SK-N-SH (cell line): Measurements from ENCODE around the gene PANK4. TPM values are rescaled to one million over a fixed set of nuclear protein-coding genes. Genes with fewer than 3 reads are reported as not detected.

ENCODE experiments used
- CTCF ChIA-PET: fragments of 300-600, 350-600 bp; formaldehyde crosslinking; extraction: SDS; loops from one replicate; lab custom pipeline; 2021; lab: Yijun Ruan, JAX
- POLR2A ChIA-PET: fragments of 350-600 bp; sonication (Branson Sonifier 250); formaldehyde crosslinking; extraction: SDS; loops from one replicate; lab custom pipeline; 2020; ENCODE audit warnings: antibody characterized with exemption, inconsistent platforms; lab: Yijun Ruan, JAX
- DNase-seq: peaks from one replicate; pipeline ENCODE4 v3.0.0; 2012
- H2AFZ ChIP-seq: fragments of 200-600 bp; sonication (generic); 2 replicates; pipeline ENCODE4 v1.8.1; 2016; ENCODE audit warnings: antibody characterized with exemption, mild to moderate bottlenecking, low read depth
- H3F3A ChIP-seq: fragments of 200-600 bp; sonication (generic); replicated peaks from 2 replicates; pipeline ENCODE3; 2016; ENCODE audit warnings: antibody characterized with exemption, mild to moderate bottlenecking; ENCODE audit not compliant: insufficient read depth
- H3K27ac ChIP-seq, 2 experiments: fragments of 200-500 bp in 1 of 2; fragments of 200-600 bp in 1 of 2; sonication (Bioruptor generic) in 1 of 2; sonication (generic), shearing (Covaris generic) in 1 of 2; 2 replicates each; pipeline versions ENCODE4 v1.5.1 to v1.6.1; 2014 to 2016; ENCODE audit warnings: low read depth in 2 of 2, inconsistent platforms in 1 of 2, low read length in 1 of 2, mild to moderate bottlenecking in 1 of 2, mixed read lengths in 1 of 2
- H3K27me3 ChIP-seq: fragments of 200-600 bp; sonication (generic), shearing (Covaris generic); 2 replicates; pipeline ENCODE4 v1.6.1; 2016; ENCODE audit warnings: mixed run types; ENCODE audit not compliant: insufficient read depth
- H3K36me3 ChIP-seq, 2 experiments: fragments of 200-500 bp in 1 of 2; fragments of 200-600 bp in 1 of 2; sonication (Bioruptor generic) in 1 of 2; sonication (generic) in 1 of 2; replicated peaks in 1 of 2; 2 replicates each; pipeline versions ENCODE3 to v1.5.1; 2014 to 2016; ENCODE audit warnings: low read length in 1 of 2, mild to moderate bottlenecking in 1 of 2; ENCODE audit not compliant: insufficient read depth in 2 of 2, control insufficient read depth in 1 of 2
- H3K4me1 ChIP-seq, 2 experiments: fragments of 200-500 bp in 1 of 2; fragments of 200-600 bp in 1 of 2; sonication (Bioruptor generic) in 1 of 2; sonication (generic), shearing (Covaris generic) in 1 of 2; 2 replicates each; pipeline versions ENCODE4 v1.5.1 to v1.6.1; 2014 to 2016; ENCODE audit warnings: low read depth in 1 of 2, low read length in 1 of 2, mixed run types in 1 of 2; ENCODE audit not compliant: insufficient read depth in 2 of 2, control insufficient read depth in 1 of 2
- H3K4me2 ChIP-seq: fragments of 200-600 bp; sonication (generic), shearing (Covaris generic); 2 replicates; pipeline ENCODE4 v1.6.1; 2017; ENCODE audit warnings: mixed run types
- H3K4me3 ChIP-seq, 2 experiments: fragments of 200-500 bp in 1 of 2; fragments of 200-600 bp in 1 of 2; sonication (Bioruptor generic) in 1 of 2; sonication (generic), shearing (Covaris generic) in 1 of 2; 2 replicates each; pipeline versions ENCODE4 v1.5.1 to v1.8.1; 2014 to 2016; ENCODE audit warnings: low read depth in 2 of 2, inconsistent platforms in 1 of 2, low read length in 1 of 2, mild to moderate bottlenecking in 1 of 2, mixed read lengths in 1 of 2, moderate library complexity in 1 of 2
- H3K79me2 ChIP-seq: fragments of 200-600 bp; sonication (generic); 2 replicates; pipeline ENCODE4 v1.8.1; 2017; ENCODE audit warnings: mild to moderate bottlenecking; ENCODE audit not compliant: insufficient read depth
- H3K9ac ChIP-seq: fragments of 200-600 bp; sonication (generic); 2 replicates; pipeline ENCODE4 v1.6.1; 2017; ENCODE audit warnings: mixed run types
- H3K9me2 ChIP-seq: fragments of 200-600 bp; sonication (generic); 2 replicates; pipeline ENCODE4 v1.6.1; 2017; ENCODE audit warnings: mixed run types
- H3K9me3 ChIP-seq: fragments of 200-600 bp; sonication (generic); 2 replicates; pipeline ENCODE4 v1.6.1; 2017; ENCODE audit warnings: mixed run types, mild to moderate bottlenecking, moderate library complexity
- H4K20me1 ChIP-seq: fragments of 200-600 bp; sonication (generic); 2 replicates; pipeline ENCODE4 v1.6.1; 2017; ENCODE audit warnings: mild to moderate bottlenecking, mixed run types; ENCODE audit not compliant: insufficient read depth
- CHD2 ChIP-seq: fragments of 150-350 bp; IDR thresholded peaks from 2 replicates; pipeline ENCODE4 v1.6.1; 2018; ENCODE audit warnings: low read length; ENCODE audit not compliant: partially characterized antibody
- EP300 ChIP-seq, 2 experiments: IDR thresholded peaks; 2 replicates each; pipeline versions ENCODE4 v1.4.0 to v1.6.1; 2012; ENCODE audit warnings: borderline replicate concordance in 1 of 2, low read depth in 1 of 2, low read length in 1 of 2
- EZH2phosphoT487 ChIP-seq: fragments of 200-600 bp; sonication (generic); IDR thresholded peaks from 2 replicates; pipeline ENCODE4 v1.6.1; 2017; ENCODE audit warnings: low read depth, mixed run types, mild to moderate bottlenecking, antibody characterized with exemption, moderate library complexity, borderline replicate concordance
- FOSL2 ChIP-seq: IDR thresholded peaks from 2 replicates; pipeline ENCODE4 v1.4.0; 2012; ENCODE audit warnings: low read depth, mild to moderate bottlenecking, moderate library complexity, borderline replicate concordance
- FOXM1 ChIP-seq: IDR thresholded peaks from 2 replicates; pipeline ENCODE4 v1.4.0; 2012; ENCODE audit warnings: low read depth, mild to moderate bottlenecking
- IRF3 ChIP-seq: fragments of 150-350 bp; IDR thresholded peaks from 2 replicates; pipeline ENCODE4 v1.6.1; 2016; ENCODE audit warnings: mild to moderate bottlenecking, low read depth, low read length
- MEF2A ChIP-seq: IDR thresholded peaks from 2 replicates; pipeline ENCODE4 v1.4.0; 2012; ENCODE audit warnings: low read depth, borderline replicate concordance
- NRF1 ChIP-seq: IDR thresholded peaks from 2 replicates; pipeline ENCODE4 v1.6.1; 2012; ENCODE audit warnings: low read depth, mild to moderate bottlenecking, low read length
- POLR2AphosphoS5 ChIP-seq: IDR thresholded peaks from 2 replicates; pipeline ENCODE4 v1.6.1; 2012; ENCODE audit warnings: low read depth, low read length
- RAD21 ChIP-seq: IDR thresholded peaks from 2 replicates; pipeline ENCODE4 v1.6.1; 2012; ENCODE audit warnings: mild to moderate bottlenecking, low read length
- RCOR1 ChIP-seq: fragments of 150-350 bp; IDR thresholded peaks from 2 replicates; pipeline ENCODE4 v1.6.1; 2017; ENCODE audit warnings: antibody characterized with exemption, low read length
- RFX5 ChIP-seq: IDR thresholded peaks from 2 replicates; pipeline ENCODE4 v1.6.1; 2012; ENCODE audit warnings: mild to moderate bottlenecking, improper control_type of control experiment, low read length
- TAF1 ChIP-seq: IDR thresholded peaks from 2 replicates; pipeline ENCODE4 v1.6.1; 2012; ENCODE audit warnings: low read depth, mild to moderate bottlenecking, low read length, moderate library complexity, borderline replicate concordance
- TCF12 ChIP-seq: IDR thresholded peaks from 2 replicates; pipeline ENCODE4 v1.4.0; 2012
- TEAD4 ChIP-seq: IDR thresholded peaks from 2 replicates; pipeline ENCODE4 v1.4.0; 2012; ENCODE audit warnings: mild to moderate bottlenecking, borderline replicate concordance; ENCODE audit not compliant: insufficient read depth
- WGBS: methylation state at CpG from one replicate; pipeline ENCODE4 v1.1.6; 2017; ENCODE audit warnings: low lambda C conversion rate; 5-methylcytosine and 5-hydroxymethylcytosine counted together
- polyA plus RNA-seq, 3 experiments: library from polyadenylated mRNA; depleted of rRNA; stranded (reverse); fragments of >200 nt; gene quantifications; 2 replicates each; pipeline ENCODE4 v1.2.3, GENCODE V29; 2012
- TF ChIP-seq, protein P1 (sequence below): IDR thresholded peaks from 2 replicates; pipeline ENCODE4 v1.4.0; 2012; ENCODE audit warnings: low read depth, borderline replicate concordance

Gene PANK4
- polyA plus RNA-seq, 1 of the 3 experiments (the other 2 are of a cell fraction): 16.6 TPM

DNA sequence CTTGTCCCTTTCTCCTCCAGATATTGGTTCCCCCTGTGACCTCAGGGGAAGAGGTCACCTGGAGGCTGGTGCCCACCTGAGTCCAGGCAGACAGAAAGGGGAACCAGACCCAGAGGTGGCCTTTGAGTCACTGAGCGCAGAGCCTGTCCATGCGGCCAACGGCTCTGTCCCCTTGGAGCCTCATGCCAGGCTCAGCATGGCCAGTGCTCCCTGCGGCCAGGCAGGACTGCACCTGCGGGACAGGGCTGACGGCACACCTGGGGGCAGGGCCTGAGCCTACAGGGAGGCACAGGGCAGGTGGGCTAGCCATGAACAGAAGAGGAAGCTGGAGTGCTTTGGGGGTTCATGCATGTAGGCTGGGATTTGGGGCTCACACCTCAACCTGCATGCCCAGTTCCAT lies 32.5 kb upstream of the PANK4 start:
- no peaks in the 10 kb centered on the region for H3K79me2 ChIP-seq
- POLR2A ChIA-PET: interaction anchor here (1.4 kb wide), 1 partner anchor 26 kb away, joined by 4 read pairs; no protein-coding TSS in a partner anchor
- H3K27ac ChIP-seq: no peak overlapping the region
- no peak for DNase-seq
- no peak overlapping the region for H2AFZ ChIP-seq
- H3K9me3 ChIP-seq: no peaks in the 10 kb centered on the region
- CTCF ChIA-PET: interaction anchor here (0.6 to 2.6 kb wide), 2 partner anchors 11 to 987 kb away, joined by 3 to 13 read pairs; no protein-coding TSS in a partner anchor
- no peak overlapping the region for H3K9ac ChIP-seq
- no peaks in the 10 kb centered on the region for H3F3A ChIP-seq
- WGBS: no CpG with 5 or more reads among the region's 6 CpGs
- no peaks in the 10 kb centered on the region for H3K27me3 ChIP-seq
- no peak overlapping the region for H3K4me2 ChIP-seq
- H3K36me3 ChIP-seq: no peaks in the 10 kb centered on the region
- H3K4me1 ChIP-seq: peaks cover 0 to 4% of the 10 kb centered on the region in 2 experiments; a peak in 1 of 4 replicates
- H3K4me3 ChIP-seq: no peak overlapping the region
- no peak for TF ChIP-seq EZH2phosphoT487
- no peak for TF ChIP-seq RFX5
- no peak for TF ChIP-seq RCOR1
- no peak for TF ChIP-seq FOSL2
- TF ChIP-seq, protein P1, sequence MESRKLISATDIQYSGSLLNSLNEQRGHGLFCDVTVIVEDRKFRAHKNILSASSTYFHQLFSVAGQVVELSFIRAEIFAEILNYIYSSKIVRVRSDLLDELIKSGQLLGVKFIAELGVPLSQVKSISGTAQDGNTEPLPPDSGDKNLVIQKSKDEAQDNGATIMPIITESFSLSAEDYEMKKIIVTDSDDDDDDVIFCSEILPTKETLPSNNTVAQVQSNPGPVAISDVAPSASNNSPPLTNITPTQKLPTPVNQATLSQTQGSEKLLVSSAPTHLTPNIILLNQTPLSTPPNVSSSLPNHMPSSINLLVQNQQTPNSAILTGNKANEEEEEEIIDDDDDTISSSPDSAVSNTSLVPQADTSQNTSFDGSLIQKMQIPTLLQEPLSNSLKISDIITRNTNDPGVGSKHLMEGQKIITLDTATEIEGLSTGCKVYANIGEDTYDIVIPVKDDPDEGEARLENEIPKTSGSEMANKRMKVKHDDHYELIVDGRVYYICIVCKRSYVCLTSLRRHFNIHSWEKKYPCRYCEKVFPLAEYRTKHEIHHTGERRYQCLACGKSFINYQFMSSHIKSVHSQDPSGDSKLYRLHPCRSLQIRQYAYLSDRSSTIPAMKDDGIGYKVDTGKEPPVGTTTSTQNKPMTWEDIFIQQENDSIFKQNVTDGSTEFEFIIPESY: no peak
- no peak for TF ChIP-seq TCF12
- TF ChIP-seq MEF2A: no peak
- TF ChIP-seq RAD21: no peak
- TF ChIP-seq, all 33 proteins: peak for 0
- H3K9me2 ChIP-seq: no peaks in the 10 kb centered on the region
- H4K20me1 ChIP-seq: no peaks in the 10 kb centered on the region

DNA sequence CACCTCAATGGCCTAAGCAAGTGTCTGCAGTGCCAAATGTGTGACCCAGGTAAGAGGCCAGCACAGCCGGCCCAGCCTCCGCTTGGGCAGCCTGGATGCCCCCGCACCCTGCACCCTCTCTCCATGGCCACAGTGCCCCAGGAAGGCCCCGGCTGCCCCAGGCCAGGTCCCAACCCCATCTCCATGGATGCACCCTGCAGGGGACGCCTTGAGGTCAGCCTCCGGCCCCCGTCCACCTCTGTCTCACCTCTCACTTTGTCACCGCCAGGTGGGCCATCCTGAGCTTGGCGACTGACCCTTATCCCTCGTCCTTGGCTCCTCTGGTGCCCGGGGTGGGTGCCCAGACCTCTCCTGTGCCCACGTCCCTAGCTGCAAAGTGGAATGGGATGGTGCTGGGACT lies 32.0 kb upstream of the PANK4 start:
- Histone ChIP-seq H3K4me3 (no peak overlapping the region), H3K27ac (no peak overlapping the region), H3K9me2 (no peaks in the 10 kb centered on the region), H2AFZ (no peak overlapping the region), H3K36me3 (no peaks in the 10 kb centered on the region), H3K27me3 (no peaks in the 10 kb centered on the region), H3K4me2 (no peak overlapping the region), H3K9ac (no peak overlapping the region), H4K20me1 (no peaks in the 10 kb centered on the region), H3F3A (no peaks in the 10 kb centered on the region), H3K4me1 (peaks cover 0 to 4% of the 10 kb centered on the region in 2 experiments; a peak in 1 of 4 replicates), H3K9me3 (no peaks in the 10 kb centered on the region), H3K79me2 (no peaks in the 10 kb centered on the region)
- CTCF ChIA-PET: interaction anchor here (0.6 to 2.6 kb wide), 2 partner anchors 11 to 986 kb away, joined by 3 to 13 read pairs; no protein-coding TSS in a partner anchor
- WGBS: 57% methylated on average over 5 of the region's 12 CpGs
- POLR2A ChIA-PET: interaction anchor here (1.4 kb wide), 1 partner anchor 27 kb away, joined by 4 read pairs; no protein-coding TSS in a partner anchor
- TF ChIP-seq EP300 (IDR thresholded peaks at IDR 0.05; ENCODE audit: borderline replicate concordance in 1 of 2, low read depth in 1 of 2, low read length in 1 of 2): no peak
- no peak for TF ChIP-seq IRF3
- no peak for TF ChIP-seq TEAD4
- TF ChIP-seq TAF1: no peak
- TF ChIP-seq FOSL2: no peak
- no peak for TF ChIP-seq NRF1
- TF ChIP-seq CHD2: no peak
- no peak for TF ChIP-seq POLR2AphosphoS5
- TF ChIP-seq FOXM1: no peak
- no peak for DNase-seq
